Central memory CD8-positive, alpha-beta T cell (primary cell): ENCODE data around the gene ADCY3.

Experiments
- ATAC-seq: fragments of 150-1000 bp; cut with Tn5 transposase; replicated peaks from 2 replicates; pipeline ENCODE4 v1.10.0; 2022; ENCODE audit warnings: mild to moderate bottlenecking, moderate FRiP score, moderate number of reproducible peaks; ENCODE audit not compliant: poor library complexity, severe bottlenecking; ENCODE audit errors: extremely low read depth
- DNase-seq, 2 donors: peaks; one replicate each; pipeline ENCODE4 v3.0.0; 2021; ENCODE audit warnings: low spot score in 2 of 2
- H3K27ac Mint-ChIP-seq: one replicate; pipeline ENCODE4 v1.8.0; 2022; ENCODE audit warnings: low read depth, mild to moderate bottlenecking, moderate library complexity, mixed read lengths
- H3K27me3 Mint-ChIP-seq: one replicate; pipeline ENCODE4 v1.8.0; 2022; ENCODE audit warnings: mixed read lengths
- H3K36me3 Mint-ChIP-seq: one replicate; pipeline ENCODE4 v1.8.0; 2022; ENCODE audit warnings: mild to moderate bottlenecking, moderate library complexity, mixed read lengths; ENCODE audit not compliant: insufficient read depth
- H3K4me1 Mint-ChIP-seq: one replicate; pipeline ENCODE4 v1.8.0; 2022; ENCODE audit warnings: mixed read lengths
- H3K4me3 Mint-ChIP-seq: one replicate; pipeline ENCODE4 v1.8.0; 2022; ENCODE audit warnings: mild to moderate bottlenecking, moderate library complexity, mixed read lengths
- H3K9me3 Mint-ChIP-seq: one replicate; pipeline ENCODE4 v1.8.0; 2022; ENCODE audit warnings: mixed read lengths

ADCY3 gene

DNA sequence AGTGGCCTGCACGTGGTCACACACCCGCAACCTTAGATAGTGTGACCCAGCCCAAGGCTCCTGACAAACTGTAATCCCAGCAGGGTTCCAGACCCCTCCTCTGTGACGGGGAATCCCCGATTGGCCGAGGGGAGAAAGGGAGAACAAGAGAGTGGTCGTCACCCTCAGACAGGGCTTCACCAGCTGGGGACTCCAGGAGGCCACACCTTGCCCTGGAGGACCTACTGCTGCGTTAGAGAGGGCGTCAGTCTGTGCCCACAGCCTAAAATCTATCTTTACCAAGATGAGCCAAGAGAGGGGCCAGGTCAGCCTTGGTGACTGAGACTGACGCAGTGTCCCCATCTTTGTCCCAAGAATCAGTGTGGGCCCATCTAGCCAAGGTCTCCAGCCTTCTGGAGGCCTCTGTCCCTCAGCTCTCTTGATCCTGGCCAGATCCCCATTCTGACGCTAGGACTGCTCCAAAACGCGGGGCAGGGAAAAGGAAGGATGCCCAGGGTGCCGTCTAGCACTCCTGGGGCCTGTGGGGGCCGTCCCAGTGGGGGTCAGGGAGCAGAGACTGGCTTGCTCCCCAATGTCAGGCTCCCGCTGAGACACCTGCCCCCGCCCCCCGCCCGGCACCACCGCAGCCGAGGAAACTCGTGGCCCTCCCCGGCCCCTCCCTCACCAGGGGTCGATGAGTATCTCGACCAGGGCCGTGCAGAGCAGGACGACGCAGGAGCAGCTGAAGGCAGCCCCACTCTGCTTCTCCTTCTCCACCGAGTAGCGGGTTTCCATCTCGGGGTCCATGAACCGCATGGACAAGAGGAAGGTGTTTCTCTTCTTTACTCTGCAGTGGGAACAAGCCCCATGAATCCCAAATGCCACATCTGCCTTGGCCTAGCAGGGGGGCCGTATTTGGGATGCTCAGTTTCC is 86.0 kb downstream of the ADCY3 start:
- Mint-ChIP-seq H3K27ac (no peak overlapping the region), H3K9me3 (no peaks in the 10 kb centered on the region), H3K27me3 (no peaks in the 10 kb centered on the region), H3K4me1 (no peaks in the 10 kb centered on the region), H3K36me3 (peaks cover 6% of the 10 kb centered on the region), H3K4me3 (no peak overlapping the region)
- DNase-seq (no peak), ATAC-seq (no peak)

DNA sequence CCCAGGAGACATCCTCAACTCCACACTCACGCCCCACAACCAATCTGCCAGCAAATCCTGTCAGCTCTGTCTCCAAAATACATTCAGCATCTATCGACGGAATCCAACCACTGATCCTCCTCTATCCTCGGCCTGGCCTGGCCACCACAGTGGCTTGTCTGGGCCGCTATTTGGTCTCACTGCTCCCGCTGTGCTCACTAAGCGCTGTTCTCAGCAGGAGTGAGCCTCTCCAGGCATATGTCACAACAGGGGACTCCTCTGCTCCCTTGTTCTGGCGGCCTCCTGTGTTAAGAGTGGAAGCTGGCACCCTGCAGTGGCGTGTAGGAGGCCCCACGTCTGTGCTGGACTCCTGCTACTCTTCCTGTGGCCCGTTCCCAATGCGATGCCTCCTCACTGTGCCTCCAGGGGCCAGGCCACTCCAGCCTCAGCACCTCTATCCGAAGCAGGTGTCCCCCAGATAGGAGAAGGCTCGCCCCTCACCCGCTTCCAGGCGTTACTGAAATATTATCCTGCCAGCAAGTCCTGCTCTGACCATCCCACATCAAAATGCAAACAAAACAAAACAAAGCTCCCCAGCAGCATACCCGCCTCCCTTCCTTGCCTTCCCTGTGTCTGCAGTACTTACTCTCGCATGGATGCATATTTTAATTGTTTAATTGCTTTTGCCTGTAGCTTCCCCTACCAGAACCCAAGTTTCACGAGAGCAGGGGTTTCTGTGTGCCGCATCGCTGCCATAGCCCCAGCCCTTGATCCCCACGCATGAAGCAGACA is 86.9 kb downstream of the ADCY3 start:
- no peaks in the 10 kb centered on the region for H3K27me3 Mint-ChIP-seq
- no peaks in the 10 kb centered on the region for H3K9me3 Mint-ChIP-seq
- no peaks in the 10 kb centered on the region for H3K4me1 Mint-ChIP-seq
- ATAC-seq (no peak), DNase-seq (no peak)
- H3K27ac Mint-ChIP-seq = peak overlapping the region; percentile 4
- peaks cover 6% of the 10 kb centered on the region for H3K36me3 Mint-ChIP-seq
- no peak overlapping the region for H3K4me3 Mint-ChIP-seq

DNA sequence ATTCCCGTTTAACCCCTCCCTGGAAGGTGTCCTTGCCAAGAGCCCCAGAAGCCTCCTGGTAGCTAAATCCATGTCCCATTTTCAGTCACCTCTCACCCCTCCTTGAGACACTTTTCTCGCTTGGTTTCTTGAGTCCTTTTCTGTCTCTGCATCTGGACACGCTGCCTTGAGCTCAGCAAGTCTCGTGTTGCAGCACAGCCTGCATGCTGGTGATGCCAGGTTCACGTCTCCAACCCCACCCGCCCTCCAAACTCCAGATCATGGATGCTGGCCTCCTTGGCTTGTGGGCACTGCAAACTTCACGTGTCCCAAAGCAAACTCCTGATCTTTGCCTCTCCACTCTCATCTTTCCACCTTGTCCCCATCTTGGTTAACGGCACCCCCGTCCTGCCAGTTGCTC is 87.5 kb downstream of the ADCY3 start:
- Mint-ChIP-seq H3K36me3 (peaks cover 6% of the 10 kb centered on the region), H3K4me1 (peaks cover 4% of the 10 kb centered on the region), H3K4me3 (no peak overlapping the region), H3K9me3 (no peaks in the 10 kb centered on the region), H3K27ac (peak overlapping the region; percentile 4), H3K27me3 (no peaks in the 10 kb centered on the region)
- no peak for ATAC-seq
- DNase-seq = no peak

DNA sequence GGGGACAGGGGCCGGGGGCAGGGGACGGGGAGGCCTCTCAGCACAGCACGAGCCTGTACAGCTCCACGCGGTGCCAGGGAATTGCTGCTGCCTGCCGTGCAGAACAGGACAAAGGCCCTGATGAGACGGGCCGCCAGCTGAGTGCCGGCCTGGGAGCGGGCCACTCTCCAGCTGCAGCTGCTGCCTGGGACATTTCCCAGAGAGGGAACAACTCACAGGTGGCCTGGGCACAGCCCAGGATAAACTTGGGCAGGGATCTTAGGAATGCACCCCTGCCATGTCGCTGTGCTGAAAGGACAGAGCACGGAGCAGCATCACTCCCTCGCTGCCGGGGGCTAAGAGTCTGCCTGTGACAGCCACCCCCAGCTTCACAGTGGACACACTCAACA is 88.0 kb downstream of the ADCY3 start:
- DNase-seq (no peak), ATAC-seq (no peak)
- Mint-ChIP-seq H3K9me3 (no peaks in the 10 kb centered on the region), H3K36me3 (peaks cover 2% of the 10 kb centered on the region), H3K4me1 (peaks cover 9% of the 10 kb centered on the region), H3K27me3 (no peaks in the 10 kb centered on the region), H3K4me3 (no peak overlapping the region), H3K27ac (no peak overlapping the region)

DNA sequence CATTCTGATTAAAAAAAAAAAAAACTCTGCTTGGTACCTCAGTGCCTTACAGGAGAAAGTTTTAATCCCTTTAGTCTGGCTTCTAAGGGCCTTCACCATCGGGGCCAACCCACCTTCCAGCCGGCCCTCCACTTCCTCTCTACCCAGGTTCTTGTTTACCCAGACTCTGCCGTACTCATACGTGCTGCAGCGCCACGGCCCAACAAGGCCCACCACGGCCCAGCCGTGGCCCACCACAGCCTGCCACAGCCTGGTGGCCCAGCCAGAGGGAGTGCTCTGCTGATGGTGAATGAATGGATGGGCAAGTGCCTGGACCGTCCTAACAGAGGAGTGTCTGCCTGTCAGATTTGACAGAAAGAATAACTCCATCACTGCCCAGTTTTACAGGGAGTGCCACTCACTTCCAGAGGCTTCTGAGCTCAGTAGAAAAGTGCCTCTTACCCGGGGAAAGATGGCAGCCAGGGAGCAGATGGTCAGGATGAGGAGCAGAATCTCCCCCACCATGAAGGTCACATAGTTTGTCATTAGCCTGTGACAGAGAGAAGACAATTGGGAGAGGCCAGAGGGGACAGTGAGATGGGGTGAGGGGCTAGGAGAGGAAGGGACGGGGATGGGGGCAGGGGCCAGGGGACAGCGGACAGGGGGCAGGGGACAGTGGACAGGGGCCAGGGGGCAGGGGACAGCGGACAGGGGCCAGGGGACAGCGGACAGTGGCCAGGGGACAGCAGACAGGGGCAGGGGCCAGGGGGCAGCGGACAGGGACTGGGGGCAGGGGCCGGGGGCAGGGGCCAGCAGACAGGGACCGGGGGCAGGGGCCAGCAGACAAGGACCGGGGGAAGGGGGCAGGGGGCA is 88.6 kb downstream of the ADCY3 start:
- Mint-ChIP-seq H3K9me3 (no peaks in the 10 kb centered on the region), H3K4me1 (peaks cover 10% of the 10 kb centered on the region), H3K36me3 (peaks cover 2% of the 10 kb centered on the region), H3K27me3 (no peaks in the 10 kb centered on the region), H3K4me3 (no peak overlapping the region), H3K27ac (no peak overlapping the region)
- DNase-seq (no peak), ATAC-seq (no peak)

DNA sequence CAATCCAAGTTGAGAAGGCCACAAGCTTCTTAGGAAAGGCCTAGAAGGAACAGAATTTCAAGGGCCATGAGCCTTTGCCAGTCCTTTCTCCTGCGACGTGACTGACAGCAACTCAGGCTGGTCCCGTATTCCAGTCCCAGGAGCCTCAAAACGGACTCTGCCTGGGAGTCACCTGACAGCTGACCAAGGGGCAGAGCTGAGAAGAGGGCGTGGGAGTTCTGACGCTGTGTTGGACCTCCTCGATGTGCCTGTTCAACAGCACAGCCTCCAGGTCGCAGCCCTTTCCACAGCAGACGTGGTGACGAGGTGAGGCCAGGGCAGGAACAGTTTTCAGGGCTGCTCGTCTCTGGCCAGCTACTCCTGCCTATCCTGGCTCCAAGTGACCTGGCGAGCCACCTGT is 89.3 kb downstream of the ADCY3 start:
- Mint-ChIP-seq H3K27me3 (no peaks in the 10 kb centered on the region), H3K27ac (no peak overlapping the region), H3K4me1 (peaks cover 12% of the 10 kb centered on the region), H3K36me3 (no peaks in the 10 kb centered on the region), H3K9me3 (no peaks in the 10 kb centered on the region), H3K4me3 (no peak overlapping the region)
- no peak for ATAC-seq
- no peak for DNase-seq

DNA sequence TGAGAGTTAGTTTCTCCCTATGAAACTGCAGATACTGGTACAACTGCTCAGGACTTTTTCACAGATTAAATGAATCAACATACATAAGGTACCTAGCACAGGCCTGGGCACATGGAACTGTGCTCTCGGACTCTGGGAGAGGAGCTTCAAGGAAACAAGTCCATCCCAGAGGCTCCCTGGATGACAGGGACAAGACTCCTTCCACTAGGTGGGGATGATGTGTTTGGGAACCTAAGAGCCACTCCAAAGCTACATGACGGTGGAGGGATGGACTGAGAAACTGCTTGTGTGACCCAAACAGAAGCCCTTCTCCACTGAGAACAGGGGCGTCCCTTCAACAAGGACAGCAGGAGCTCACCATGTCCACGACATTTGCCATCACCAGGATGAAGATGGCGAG is 89.7 kb downstream of the ADCY3 start:
- DNase-seq = no peak
- no peaks in the 10 kb centered on the region for H3K27me3 Mint-ChIP-seq

DNA sequence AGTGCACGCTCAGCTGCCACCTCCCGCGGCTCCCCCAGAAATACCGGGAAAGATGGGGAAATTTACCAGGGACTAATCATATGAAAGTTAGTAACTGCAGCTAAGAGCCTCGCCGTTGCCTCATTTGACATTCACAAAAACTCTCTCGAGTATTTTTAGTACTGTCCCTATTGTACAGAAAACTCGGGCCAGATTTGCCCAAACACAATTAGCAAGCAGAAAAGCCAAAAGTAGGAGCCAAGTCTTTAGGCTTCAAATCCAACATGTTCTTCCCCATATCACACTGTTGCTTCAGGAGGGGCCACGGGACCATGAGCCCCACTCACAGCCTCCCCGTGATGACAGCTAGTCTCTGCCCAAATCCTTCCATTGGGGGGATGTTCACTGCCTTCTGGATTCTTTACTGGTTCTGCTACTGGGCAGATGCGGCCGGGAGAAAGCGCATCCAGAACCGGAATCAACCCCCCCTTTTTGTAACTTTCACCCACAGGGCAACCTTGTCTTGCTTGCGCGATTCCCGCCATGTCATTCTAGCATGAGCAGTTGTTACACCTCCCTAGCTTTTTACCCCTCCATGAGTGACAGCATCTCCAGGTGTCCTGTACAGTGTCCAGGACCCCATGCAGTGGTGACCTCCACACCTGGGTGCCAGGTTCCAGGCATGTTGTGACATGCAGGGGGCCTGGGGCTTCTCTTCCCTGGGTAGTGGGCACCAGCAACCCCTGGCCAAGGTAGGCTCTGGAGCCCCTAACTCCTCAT is 91.6 kb downstream of the ADCY3 start:
- no peaks in the 10 kb centered on the region for H3K9me3 Mint-ChIP-seq
- ATAC-seq (no peak), DNase-seq (no peak)
- H3K27me3 Mint-ChIP-seq = no peaks in the 10 kb centered on the region
- H3K27ac Mint-ChIP-seq = no peak overlapping the region
- H3K36me3 Mint-ChIP-seq = peaks cover 5% of the 10 kb centered on the region
- peaks cover 15% of the 10 kb centered on the region for H3K4me1 Mint-ChIP-seq
- no peak overlapping the region for H3K4me3 Mint-ChIP-seq

More for the DNA sequence above, 89.7 kb downstream of the ADCY3 start:
- Mint-ChIP-seq H3K27ac (no peak overlapping the region), H3K4me1 (peaks cover 15% of the 10 kb centered on the region), H3K4me3 (no peak overlapping the region), H3K36me3 (no peaks in the 10 kb centered on the region), H3K9me3 (no peaks in the 10 kb centered on the region)
- ATAC-seq = no peak

DNA sequence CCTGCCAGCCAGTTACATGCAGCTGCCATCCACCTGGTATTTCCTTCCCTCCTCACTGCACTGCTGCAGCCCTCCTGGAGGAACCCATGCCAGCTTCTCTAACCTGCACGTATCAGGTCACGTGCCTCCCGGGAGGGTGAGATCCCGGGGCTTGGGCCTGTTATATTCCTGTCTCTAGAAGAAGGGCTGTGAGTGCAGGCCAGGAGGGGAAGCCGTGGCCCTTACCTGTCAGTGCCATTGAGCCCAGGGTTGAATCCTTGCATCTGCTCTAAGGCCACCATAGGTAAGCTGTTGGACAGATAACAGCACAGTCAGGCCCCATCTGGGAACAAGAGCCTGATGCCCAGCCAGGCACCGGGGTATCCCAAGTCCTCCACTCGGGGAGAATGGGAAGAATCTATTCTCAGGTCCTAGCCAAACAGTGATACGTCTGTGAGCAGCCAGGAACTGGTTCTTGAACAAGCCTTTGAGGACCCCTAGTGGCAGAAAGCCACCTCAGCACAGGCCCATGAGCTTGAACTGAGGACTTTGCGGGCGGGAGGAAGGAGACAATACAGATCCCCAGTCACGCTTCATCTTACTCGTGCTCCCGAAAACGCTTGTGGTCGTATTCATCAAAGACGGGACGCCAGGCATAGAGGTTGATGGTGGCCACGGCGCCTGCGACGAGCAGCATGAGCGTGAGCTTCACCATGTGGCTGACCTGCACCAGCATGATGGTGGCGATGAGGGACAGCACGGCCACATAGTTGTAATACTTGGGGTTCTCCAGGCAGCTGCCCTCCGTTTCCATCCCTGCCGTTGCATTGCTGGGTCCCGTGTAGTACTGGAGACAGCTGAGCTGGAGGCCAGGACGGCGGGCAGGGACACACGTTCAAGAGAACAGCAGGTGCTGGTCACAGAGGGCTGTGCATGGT is 92.5 kb downstream of the ADCY3 start:
- H3K27me3 Mint-ChIP-seq = no peaks in the 10 kb centered on the region
- DNase-seq = peak; percentile 56 to 69
- peak overlapping the region; percentile 44 for H3K27ac Mint-ChIP-seq
- no peaks in the 10 kb centered on the region for H3K9me3 Mint-ChIP-seq
- H3K36me3 Mint-ChIP-seq = peaks cover 5% of the 10 kb centered on the region
- peaks cover 15% of the 10 kb centered on the region for H3K4me1 Mint-ChIP-seq
- no peak overlapping the region for H3K4me3 Mint-ChIP-seq
- peak; percentile 88 for ATAC-seq

DNA sequence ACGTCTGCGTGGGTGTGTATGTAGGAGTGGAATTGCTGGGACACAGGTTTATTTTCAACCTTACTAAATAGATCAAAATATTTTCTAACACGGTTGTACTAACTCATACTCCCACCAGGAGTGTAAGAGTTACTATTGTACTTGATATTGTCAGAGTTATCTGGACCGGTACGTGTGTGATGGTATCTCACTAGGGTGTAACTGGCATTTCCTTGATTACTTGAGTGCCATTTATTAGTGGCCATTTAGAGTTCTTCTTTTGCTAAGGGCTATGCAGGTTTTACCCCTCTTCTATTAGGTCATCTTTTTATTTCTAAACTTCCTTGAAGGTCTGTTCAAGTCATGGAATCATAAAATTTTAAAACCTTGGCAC is 93.3 kb downstream of the ADCY3 start:
- Mint-ChIP-seq H3K4me1 (peaks cover 15% of the 10 kb centered on the region), H3K4me3 (no peak overlapping the region), H3K27me3 (no peaks in the 10 kb centered on the region), H3K27ac (peak overlapping the region; percentile 44), H3K36me3 (peaks cover 7% of the 10 kb centered on the region), H3K9me3 (no peaks in the 10 kb centered on the region)
- no peak for ATAC-seq
- no peak for DNase-seq
